Measurements from ENCODE around the gene RCC1.
"Not testable (repeated sequence)": the region's sequence is repeated elsewhere in the genome, so short reads cannot be mapped to it uniquely, and the experiment has no call there.

The RCC1 gene

DNA sequence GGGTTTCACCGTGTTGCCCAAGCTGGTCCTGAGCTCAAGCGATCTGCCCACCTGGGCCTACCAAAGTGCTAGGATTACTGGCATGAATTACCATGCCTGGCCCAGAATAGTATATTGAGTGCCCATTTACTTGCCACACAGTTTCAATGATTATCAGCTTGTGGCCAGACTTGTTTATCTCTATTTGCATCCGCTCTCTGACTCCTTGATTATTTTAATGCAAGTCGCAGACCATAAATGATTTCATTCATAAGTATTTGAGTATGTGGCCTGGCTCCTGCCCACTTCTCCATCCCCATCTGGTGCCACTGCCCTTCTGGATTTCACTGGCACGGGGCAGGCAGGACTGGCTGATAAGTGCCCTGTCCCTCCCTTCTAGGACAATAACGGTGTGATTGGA is 28.8 kb downstream of the RCC1 start:
- Histone ChIP-seq H3K4me2 (ENCODE audit: low read length) (no peak overlapping the region), H3K9me3 (ENCODE audit: control insufficient read depth, low read length) (no peaks in the 10 kb centered on the region), H3K36me3 (ENCODE audit: control insufficient read depth, insufficient read depth, low read length) (no peaks in the 10 kb centered on the region), H3K79me2 (no peaks in the 10 kb centered on the region), H3K27ac (no peak overlapping the region), H3K4me3 (ENCODE audit: low read depth, low read length) (no peak overlapping the region), H3K9ac (no peak overlapping the region), H3K27me3 (ENCODE audit: control insufficient read depth, insufficient read depth, low read length) (no peaks in the 10 kb centered on the region), H3K4me1 (no peaks in the 10 kb centered on the region), H2AFZ (no peak overlapping the region)
- TF ChIP-seq, protein P1, sequence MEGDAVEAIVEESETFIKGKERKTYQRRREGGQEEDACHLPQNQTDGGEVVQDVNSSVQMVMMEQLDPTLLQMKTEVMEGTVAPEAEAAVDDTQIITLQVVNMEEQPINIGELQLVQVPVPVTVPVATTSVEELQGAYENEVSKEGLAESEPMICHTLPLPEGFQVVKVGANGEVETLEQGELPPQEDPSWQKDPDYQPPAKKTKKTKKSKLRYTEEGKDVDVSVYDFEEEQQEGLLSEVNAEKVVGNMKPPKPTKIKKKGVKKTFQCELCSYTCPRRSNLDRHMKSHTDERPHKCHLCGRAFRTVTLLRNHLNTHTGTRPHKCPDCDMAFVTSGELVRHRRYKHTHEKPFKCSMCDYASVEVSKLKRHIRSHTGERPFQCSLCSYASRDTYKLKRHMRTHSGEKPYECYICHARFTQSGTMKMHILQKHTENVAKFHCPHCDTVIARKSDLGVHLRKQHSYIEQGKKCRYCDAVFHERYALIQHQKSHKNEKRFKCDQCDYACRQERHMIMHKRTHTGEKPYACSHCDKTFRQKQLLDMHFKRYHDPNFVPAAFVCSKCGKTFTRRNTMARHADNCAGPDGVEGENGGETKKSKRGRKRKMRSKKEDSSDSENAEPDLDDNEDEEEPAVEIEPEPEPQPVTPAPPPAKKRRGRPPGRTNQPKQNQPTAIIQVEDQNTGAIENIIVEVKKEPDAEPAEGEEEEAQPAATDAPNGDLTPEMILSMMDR (IDR thresholded peaks at IDR 0.05), result no peak

DNA sequence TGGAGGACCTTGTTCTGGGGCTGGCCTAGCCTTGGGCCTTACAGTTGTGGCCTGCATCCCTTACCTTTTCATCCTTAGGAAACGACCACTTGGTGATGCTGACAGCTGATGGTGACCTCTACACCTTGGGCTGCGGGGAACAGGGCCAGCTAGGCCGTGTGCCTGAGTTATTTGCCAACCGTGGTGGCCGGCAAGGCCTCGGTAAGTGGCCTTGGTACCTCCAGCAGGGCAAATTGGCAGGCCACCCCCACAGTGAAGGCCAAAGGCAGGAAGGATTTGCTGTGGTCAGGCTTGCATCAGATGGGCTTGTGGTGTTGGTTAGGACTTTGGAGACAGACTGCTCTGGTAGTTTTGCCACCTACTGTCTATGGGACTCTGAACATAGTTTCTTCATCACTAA is 29.3 kb downstream of the RCC1 start:
- Histone ChIP-seq H3K4me1 (no peaks in the 10 kb centered on the region), H3K9ac (no peak overlapping the region), H3K36me3 (ENCODE audit: control insufficient read depth, insufficient read depth, low read length) (no peaks in the 10 kb centered on the region), H3K27me3 (ENCODE audit: control insufficient read depth, insufficient read depth, low read length) (no peaks in the 10 kb centered on the region), H3K79me2 (no peaks in the 10 kb centered on the region), H3K27ac (no peak overlapping the region), H3K4me2 (ENCODE audit: low read length) (no peak overlapping the region), H2AFZ (no peak overlapping the region), H3K9me3 (ENCODE audit: control insufficient read depth, low read length) (no peaks in the 10 kb centered on the region), H3K4me3 (ENCODE audit: low read depth, low read length) (no peak overlapping the region)
- TF ChIP-seq, protein P1 (IDR thresholded peaks at IDR 0.05), result no peak

DNA sequence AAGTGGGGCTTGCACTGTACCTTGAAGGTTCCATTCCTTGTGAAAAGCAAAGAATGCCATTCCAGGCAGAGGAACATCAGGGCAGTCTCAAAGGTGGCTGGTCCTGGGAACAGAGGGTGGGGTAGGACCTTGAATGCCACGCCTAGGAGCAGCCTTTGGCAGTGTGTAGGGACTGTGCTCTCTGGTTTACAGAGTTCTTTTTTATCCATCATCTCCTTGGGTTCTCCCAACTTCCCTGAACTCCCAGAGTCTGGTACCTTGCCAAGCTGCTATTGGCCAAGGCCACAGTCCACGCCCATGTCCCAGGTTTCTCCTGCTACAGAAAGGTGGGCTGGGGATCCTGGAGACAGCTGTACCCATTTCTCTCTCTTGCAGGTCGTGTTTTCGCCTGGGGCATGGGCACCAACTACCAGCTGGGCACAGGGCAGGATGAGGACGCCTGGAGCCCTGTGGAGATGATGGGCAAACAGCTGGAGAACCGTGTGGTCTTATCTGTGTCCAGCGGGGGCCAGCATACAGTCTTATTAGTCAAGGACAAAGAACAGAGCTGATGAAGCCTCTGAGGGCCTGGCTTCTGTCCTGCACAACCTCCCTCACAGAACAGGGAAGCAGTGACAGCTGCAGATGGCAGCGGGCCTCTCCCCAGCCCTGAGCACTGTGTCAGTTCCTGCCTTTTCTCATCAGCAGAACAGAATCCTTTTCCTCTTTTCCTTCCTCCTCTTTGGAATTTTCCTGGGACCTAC is 31.8 kb downstream of the RCC1 start:
- TF ChIP-seq, protein P1 (IDR thresholded peaks at IDR 0.05), result no peak
- H3K9ac ChIP-seq, result no peak overlapping the region
- H3K27ac ChIP-seq, result no peak overlapping the region

DNA sequence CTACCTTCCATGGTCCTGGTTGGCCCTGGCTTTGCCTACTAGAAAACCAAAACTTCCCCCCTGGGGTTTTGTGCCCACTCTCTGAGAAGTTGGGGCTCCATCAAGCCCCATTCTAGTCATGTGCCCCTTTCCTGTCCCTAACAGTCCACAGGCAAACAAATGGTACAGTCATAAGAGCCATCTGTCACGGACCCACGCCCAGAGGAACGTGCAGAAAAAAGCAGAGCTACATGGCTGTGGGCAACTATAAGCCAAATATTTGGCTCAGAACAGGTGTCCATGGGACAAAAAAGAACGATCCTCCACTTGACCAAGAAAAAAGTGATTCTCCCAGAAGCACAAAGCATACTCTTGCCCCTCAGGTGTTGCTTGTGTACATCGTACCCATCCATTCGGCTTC is 32.4 kb downstream of the RCC1 start:
- H3K4me1 ChIP-seq, result no peaks in the 10 kb centered on the region
- H3K4me3 ChIP-seq (ENCODE audit: low read depth, low read length), result no peak overlapping the region
- TF ChIP-seq, protein P1 (IDR thresholded peaks at IDR 0.05), result no peak
- no peaks in the 10 kb centered on the region for H3K36me3 ChIP-seq (ENCODE audit: control insufficient read depth, insufficient read depth, low read length)
- H3K27me3 ChIP-seq (ENCODE audit: control insufficient read depth, insufficient read depth, low read length), result no peaks in the 10 kb centered on the region
- H2AFZ ChIP-seq, result no peak overlapping the region
- H3K9me3 ChIP-seq (ENCODE audit: control insufficient read depth, low read length), result no peaks in the 10 kb centered on the region
- no peak overlapping the region for H3K9ac ChIP-seq
- no peaks in the 10 kb centered on the region for H3K79me2 ChIP-seq
- H3K27ac ChIP-seq, result no peak overlapping the region
- H3K4me2 ChIP-seq (ENCODE audit: low read length), result no peak overlapping the region

More for the DNA sequence above, 31.8 kb downstream of the RCC1 start:
- Histone ChIP-seq H3K4me2 (ENCODE audit: low read length) (no peak overlapping the region), H2AFZ (no peak overlapping the region), H3K79me2 (no peaks in the 10 kb centered on the region), H3K27me3 (ENCODE audit: control insufficient read depth, insufficient read depth, low read length) (no peaks in the 10 kb centered on the region), H3K9me3 (ENCODE audit: control insufficient read depth, low read length) (no peaks in the 10 kb centered on the region), H3K4me3 (ENCODE audit: low read depth, low read length) (no peak overlapping the region), H3K36me3 (ENCODE audit: control insufficient read depth, insufficient read depth, low read length) (no peaks in the 10 kb centered on the region), H3K4me1 (no peaks in the 10 kb centered on the region)

DNA sequence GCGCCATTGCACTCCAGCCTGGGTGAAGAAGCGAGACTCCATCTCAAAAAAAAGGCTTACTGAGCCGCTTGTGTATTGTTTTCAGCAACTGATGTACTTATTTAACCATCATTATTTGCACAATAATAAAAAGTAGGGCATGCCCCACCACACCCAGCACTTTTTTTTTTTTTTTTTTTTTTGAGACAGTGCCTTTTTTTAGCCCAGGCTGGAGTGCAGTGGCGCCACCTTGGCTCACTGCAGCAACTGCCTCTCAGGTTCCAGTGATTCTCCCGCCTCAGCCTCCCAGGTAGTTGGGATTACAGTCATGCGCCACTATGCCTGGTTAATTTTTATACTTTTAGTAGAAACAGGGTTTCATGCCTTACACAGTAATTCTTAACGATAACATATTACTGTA is 34.8 kb downstream of the RCC1 start:
- Histone ChIP-seq H3K27ac (no peak overlapping the region), H3K9ac (no peak overlapping the region), H3K79me2 (no peaks in the 10 kb centered on the region), H3K4me1 (no peaks in the 10 kb centered on the region), H3K36me3 (ENCODE audit: control insufficient read depth, insufficient read depth, low read length) (no peaks in the 10 kb centered on the region), H3K27me3 (ENCODE audit: control insufficient read depth, insufficient read depth, low read length) (no peaks in the 10 kb centered on the region), H3K4me3 (ENCODE audit: low read depth, low read length) (no peak overlapping the region), H3K9me3 (ENCODE audit: control insufficient read depth, low read length) (no peaks in the 10 kb centered on the region), H3K4me2 (ENCODE audit: low read length) (no peak overlapping the region), H2AFZ (no peak overlapping the region)
- TF ChIP-seq, protein P1 (IDR thresholded peaks at IDR 0.05), result no peak

DNA sequence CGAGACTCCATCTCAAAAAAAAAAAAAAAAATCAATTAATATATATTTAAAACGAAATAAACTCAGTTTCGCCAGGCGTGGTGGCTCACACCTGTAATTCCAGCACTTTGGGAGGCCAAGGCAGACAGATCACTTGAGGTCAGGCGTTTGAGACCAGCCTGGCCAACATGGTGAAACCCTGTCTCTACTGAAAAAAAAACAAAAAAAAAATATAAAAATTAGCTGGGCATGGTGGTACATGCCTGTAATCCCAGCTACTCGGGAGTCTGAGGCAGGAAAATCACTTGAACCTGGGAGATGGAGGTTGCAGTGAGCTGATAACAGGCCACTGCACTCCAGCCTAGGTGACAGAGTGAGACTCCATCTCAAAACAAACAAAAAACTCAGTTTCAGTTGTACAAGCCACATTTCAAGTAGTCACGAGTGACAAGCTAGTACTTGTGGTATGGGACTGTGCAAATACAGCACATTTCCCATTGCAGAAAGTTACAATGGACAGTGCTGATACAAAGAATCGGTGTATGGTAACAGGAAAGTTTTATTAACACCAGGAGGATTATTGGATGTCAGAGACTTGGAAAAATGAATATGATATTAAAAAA is 35.7 kb downstream of the RCC1 start:
- H3K4me1 ChIP-seq; H3K27me3 ChIP-seq (ENCODE audit: control insufficient read depth, insufficient read depth, low read length); H3K4me3 ChIP-seq (ENCODE audit: low read depth, low read length); H3K4me2 ChIP-seq (ENCODE audit: low read length); H3K27ac ChIP-seq; H3K9ac ChIP-seq; H3K79me2 ChIP-seq; H3K36me3 ChIP-seq (ENCODE audit: control insufficient read depth, insufficient read depth, low read length); H3K9me3 ChIP-seq (ENCODE audit: control insufficient read depth, low read length); H2AFZ ChIP-seq: not testable (repeated sequence)
